OCI-LY1 (cell line): Measurements from ENCODE around the gene PLAGL2.

ENCODE experiments used
- EZH2 ChIP-seq: fragments of 200-600 bp; sonication (generic), shearing (Covaris generic); IDR thresholded peaks from 2 replicates; pipeline ENCODE4 v1.8.0; 2017; ENCODE audit warnings: borderline replicate concordance, mixed run types, mild to moderate bottlenecking, antibody characterized with exemption, low read length, moderate library complexity, mixed read lengths
- TF ChIP-seq, protein P1 (sequence below): fragments of 200-600 bp; sonication (generic), shearing (Covaris generic); IDR thresholded peaks from 2 replicates; pipeline ENCODE4 v1.5.1; 2017; ENCODE audit warnings: mild to moderate bottlenecking, antibody characterized with exemption, low read length, moderate library complexity, mixed read lengths

DNA sequence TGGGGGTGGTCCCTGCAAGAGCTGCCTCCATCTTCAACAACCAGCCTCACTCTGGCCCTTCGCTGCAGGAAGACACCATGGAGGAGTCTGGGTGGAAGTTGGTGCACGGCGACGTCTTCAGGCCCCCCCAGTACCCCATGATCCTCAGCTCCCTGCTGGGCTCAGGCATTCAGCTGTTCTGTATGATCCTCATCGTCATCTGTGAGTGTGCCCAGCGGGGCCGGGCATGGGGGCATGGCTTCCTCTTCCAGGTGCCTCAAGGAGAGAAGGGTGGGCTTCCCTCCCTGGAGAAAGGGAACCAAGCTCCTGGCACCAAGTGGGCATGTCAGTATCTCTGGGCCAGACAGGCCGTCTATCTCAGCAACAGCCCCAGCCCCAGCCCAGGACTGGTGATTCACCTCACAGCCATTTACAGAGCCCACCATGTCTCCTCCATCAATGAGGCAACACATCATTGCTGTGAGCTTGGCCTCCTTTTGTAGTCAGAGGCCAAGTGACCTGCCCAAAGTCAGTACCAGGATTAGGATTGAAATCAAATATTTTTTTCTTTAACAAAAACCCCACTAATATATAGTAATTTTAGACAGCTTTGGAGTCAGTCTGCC, 57.9 kb downstream of the PLAGL2 start:
- TF ChIP-seq, protein P1, sequence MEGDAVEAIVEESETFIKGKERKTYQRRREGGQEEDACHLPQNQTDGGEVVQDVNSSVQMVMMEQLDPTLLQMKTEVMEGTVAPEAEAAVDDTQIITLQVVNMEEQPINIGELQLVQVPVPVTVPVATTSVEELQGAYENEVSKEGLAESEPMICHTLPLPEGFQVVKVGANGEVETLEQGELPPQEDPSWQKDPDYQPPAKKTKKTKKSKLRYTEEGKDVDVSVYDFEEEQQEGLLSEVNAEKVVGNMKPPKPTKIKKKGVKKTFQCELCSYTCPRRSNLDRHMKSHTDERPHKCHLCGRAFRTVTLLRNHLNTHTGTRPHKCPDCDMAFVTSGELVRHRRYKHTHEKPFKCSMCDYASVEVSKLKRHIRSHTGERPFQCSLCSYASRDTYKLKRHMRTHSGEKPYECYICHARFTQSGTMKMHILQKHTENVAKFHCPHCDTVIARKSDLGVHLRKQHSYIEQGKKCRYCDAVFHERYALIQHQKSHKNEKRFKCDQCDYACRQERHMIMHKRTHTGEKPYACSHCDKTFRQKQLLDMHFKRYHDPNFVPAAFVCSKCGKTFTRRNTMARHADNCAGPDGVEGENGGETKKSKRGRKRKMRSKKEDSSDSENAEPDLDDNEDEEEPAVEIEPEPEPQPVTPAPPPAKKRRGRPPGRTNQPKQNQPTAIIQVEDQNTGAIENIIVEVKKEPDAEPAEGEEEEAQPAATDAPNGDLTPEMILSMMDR: no peak
- no peak for TF ChIP-seq EZH2
